GM12891 (cell line): ENCODE data around the gene FHAD1.
"Not testable (repeated sequence)": the region's sequence is repeated elsewhere in the genome, so short reads cannot be mapped to it uniquely, and the experiment has no call there.

Experiments used
- DNase-seq: peaks from one replicate; pipeline ENCODE4 v3.0.0; 2011; ENCODE audit warnings: low spot score; ENCODE audit not compliant: insufficient read length
- FAIRE-seq: peaks from 2 replicates; lab custom pipeline; 2011; peaks lifted over from hg19 to GRCh38; lab: Jason Lieb, UNC
- PAX5 ChIP-seq: IDR thresholded peaks from 2 replicates; pipeline ENCODE4 v1.6.1; 2011; ENCODE audit warnings: low read length, moderate library complexity, mild to moderate bottlenecking; ENCODE audit not compliant: insufficient read depth, severe bottlenecking
- POLR2A ChIP-seq: IDR thresholded peaks from 2 replicates; pipeline ENCODE4 v1.6.1; 2011; ENCODE audit warnings: low read depth, low read length, control low read depth
- POLR2AphosphoS5 ChIP-seq: IDR thresholded peaks from 2 replicates; pipeline ENCODE4 v1.6.1; 2011; ENCODE audit warnings: low read depth, low read length, control low read depth
- POU2F2 ChIP-seq: IDR thresholded peaks from 2 replicates; pipeline ENCODE4 v1.6.1; 2011; ENCODE audit warnings: low read depth, mild to moderate bottlenecking, control low read depth, low read length, moderate library complexity
- SPI1 ChIP-seq: IDR thresholded peaks from 2 replicates; pipeline ENCODE4 v1.6.1; 2011; ENCODE audit warnings: low read depth, low read length, control low read depth
- TAF1 ChIP-seq: IDR thresholded peaks from 2 replicates; pipeline ENCODE4 v1.6.1; 2011; ENCODE audit warnings: low read depth, low read length, control low read depth

The FHAD1 gene

DNA sequence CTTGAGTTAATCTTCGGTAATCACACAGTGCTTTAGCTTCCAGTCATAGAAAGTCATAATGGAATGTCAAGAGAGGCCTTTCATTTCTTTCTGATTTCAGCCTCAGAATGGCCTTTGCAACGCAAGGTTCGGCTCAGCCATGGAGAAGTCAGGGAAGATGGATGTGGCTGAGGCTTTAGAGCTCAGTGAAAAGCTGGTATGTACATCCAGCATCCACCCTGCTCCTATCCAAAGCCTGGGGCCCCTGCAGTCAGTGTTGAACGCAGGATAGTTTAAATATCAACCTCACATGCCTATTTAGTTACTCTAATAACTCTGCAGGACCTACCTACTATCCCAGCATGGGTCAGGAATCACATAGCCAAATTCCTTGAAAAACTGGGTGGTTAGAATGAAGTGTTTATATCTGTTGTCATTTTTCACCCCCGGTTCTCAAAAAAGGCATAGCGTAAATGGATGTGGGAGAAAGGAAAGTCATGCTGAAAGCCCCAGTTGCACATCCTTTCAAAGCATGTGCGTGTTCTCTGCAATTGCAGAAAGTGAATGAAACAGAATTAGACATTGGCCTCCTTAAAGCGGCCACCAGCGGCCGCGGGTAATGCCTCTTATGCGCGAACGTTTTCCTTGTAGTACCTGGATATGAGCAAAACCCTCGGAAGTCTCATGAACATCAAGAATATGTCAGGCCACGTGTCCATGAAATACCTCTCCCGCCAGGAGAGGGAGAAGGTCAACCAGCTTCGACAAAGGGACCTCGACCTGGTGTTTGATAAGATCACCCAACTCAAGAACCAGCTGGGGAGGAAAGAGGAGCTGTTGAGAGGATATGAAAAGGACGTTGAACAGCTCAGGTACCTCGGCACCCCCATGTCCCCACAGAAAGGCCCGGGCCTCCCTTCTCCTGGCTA lies 133.8 kb downstream of the FHAD1 start:
- no peak for FAIRE-seq
- no peak for TF ChIP-seq SPI1
- TF ChIP-seq PAX5, result no peak
- no peak for TF ChIP-seq POLR2A
- TF ChIP-seq TAF1, result no peak
- TF ChIP-seq POU2F2, result no peak
- TF ChIP-seq POLR2AphosphoS5, result no peak
- no peak for DNase-seq

DNA sequence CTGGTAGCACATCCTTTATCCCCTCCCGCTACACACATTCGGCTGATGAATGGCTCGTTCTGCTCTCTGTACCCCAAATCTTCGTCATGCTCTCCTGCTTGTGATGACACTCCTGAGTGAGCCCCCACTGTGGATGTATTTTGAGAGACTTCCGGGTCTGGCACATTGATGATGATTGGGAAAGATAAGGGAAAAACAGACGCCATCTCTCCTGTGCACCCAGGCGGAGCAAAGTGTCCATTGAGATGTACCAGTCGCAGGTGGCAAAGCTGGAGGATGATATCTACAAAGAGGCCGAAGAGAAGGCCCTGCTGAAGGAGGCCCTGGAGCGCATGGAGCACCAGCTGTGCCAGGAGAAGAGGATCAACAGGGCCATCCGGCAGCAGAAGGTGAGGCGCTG lies 134.8 kb downstream of the FHAD1 start:
- FAIRE-seq (no peak), DNase-seq (no peak)
- TF ChIP-seq TAF1, result no peak
- TF ChIP-seq POLR2AphosphoS5, result no peak
- TF ChIP-seq PAX5, result no peak
- no peak for TF ChIP-seq POLR2A
- TF ChIP-seq POU2F2, result no peak
- TF ChIP-seq SPI1, result no peak

DNA sequence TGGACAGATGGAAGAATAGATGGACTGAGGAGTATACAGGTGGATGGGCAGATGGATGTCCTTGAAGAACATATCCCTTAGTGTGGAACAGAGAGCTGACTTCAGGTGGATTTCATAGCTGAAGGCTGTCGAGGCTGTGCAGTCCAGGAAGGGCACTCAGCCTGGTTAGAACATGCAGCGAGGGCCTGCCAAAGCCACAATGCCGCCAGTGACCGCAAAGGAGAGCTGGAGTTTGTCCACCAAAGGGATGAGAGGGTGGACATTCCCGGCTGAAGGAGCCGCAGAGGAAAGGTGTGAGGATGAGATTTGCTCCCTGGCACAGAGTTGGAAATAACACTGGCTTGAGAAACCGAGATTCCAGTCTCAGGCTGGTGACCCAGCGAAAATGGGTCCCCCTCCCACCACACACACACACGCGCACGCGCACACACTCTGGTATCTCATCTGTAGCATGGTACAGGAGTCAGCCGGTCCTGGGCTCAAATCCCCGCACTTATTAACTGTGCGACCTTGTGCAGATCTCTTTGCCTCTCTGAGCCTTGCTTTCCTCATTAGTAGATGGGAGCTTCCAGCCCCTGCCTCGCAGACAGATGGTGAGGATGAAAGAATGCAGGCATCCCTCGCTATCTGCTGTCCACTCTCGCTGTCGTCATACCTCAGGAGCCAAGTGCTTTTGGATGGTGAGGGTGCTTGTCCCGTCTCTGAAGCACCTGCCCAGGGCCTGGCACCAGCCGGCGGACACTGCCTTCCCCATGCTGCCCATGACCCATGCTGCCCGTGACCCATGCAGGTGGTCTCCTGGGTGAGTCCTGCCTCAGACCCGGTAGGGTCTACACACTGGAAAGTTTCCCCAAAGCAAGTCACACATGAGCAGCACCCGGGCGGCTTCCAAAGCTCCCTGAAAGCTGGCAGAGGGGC lies 135.8 kb downstream of the FHAD1 start:
- FAIRE-seq (no peak), DNase-seq (no peak)
- no peak for TF ChIP-seq SPI1

DNA sequence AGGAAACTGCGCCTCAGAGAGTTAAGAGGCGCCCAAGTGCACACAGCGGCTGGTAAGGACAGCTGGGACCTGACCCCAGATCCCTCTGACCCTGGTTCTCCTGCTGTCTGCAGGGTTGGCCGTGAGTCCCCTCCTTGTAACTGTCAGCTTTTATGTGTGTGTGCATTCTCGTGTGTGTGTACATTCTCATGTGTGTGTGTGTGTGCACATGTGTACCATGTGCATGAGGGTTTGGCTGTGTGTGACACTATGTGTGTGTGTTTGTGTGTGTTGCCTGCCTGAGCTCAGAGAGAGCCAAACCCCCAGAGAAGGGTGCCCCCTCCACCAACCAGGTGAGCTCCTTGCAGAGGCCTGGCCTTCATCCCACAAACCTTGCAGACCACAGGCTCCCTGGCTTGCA lies 136.8 kb downstream of the FHAD1 start:
- FAIRE-seq (peak; percentile 73), DNase-seq (no peak)
- TF ChIP-seq POU2F2 (no peak), PAX5 (no peak), TAF1 (no peak), SPI1 (no peak), POLR2A (no peak), POLR2AphosphoS5 (no peak)

DNA sequence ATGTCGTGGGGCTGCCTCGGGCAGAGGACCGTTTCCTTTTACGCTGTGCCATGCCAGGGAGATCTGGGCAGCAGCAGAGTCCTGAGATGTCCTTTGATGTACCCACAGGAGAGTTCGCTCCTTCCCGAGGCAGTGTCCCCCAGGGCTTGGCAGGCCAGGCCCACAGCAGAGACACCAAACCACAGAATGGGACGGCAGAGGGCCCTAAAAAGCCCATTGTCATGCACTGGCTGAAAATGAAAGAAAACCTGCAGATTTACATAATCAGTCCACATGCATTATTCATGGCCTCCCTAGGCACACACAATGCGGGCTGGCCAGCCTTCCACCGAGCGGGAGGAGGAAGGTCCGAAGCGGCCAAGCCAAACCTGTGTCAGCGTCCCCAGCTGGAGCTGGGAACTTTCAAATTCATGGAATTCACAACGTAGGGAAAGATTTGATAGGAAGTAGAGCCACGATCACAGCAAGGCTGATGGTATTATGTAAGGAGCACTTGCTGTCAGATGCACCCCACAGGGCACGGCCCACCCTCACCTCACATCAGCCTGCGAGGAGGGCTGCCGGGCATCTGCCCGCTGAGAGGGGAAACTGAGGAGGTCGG lies 137.4 kb downstream of the FHAD1 start:
- peak; percentile 85 for FAIRE-seq
- peak; percentile 61 for DNase-seq
- TF ChIP-seq POU2F2 (peak; percentile 100), POLR2A (no peak), SPI1 (no peak), POLR2AphosphoS5 (no peak), TAF1 (no peak), PAX5 (no peak)

DNA sequence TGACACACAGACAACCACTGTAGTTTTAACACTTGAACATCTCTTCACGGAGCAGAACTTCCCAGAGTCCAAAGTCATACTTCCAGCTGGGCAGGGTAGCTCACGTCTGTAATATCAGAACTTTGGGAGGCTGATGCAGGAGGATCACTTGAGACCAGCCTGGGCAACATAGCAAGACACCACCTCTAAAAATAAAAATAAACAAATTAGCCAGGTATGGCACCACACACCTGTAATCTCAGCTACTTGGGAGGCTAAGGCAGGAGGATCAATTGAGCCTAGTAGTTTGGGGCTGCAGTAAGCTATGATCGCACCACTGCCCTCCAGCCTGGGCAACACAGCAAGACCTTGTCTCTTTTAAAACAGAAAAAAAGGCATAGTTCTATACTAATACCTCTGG lies 138.4 kb downstream of the FHAD1 start:
- DNase-seq (no peak), FAIRE-seq (peak; percentile 28)
- TF ChIP-seq TAF1 (no peak), POU2F2 (no peak), PAX5 (no peak), POLR2AphosphoS5 (no peak), POLR2A (no peak), SPI1 (no peak)

DNA sequence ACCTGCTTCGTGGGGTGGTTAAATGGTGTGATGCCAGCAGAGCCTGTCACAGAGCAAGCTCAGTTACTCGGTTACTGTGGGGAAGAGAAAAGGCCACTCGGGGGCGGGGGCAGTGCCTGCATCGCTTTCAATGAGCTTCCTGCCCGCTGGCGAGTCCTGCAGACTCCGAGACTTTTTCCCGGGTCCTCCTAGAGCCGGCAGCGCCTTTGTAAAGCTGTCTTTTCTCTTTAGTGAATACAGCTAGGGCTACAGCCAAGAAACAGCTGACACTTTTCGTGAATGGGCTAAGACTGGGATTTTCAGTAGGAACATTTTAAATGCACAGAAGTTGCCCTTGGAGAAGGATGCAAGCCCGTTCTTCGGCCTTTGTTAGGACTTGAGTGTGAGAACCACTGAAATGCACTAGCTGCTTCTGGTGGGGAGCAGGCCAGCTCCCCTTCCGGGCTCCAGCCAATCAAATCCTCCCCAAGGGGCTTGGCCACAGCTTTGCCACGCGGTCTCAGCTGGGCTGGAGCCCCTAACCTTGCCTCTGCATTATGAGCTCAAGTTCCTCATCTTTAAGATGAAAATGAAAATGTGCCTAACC lies 139.2 kb downstream of the FHAD1 start:
- DNase-seq (no peak), FAIRE-seq (no peak)
- TF ChIP-seq POLR2AphosphoS5 (no peak), POU2F2 (no peak), POLR2A (no peak), SPI1 (no peak), TAF1 (no peak), PAX5 (no peak)

DNA sequence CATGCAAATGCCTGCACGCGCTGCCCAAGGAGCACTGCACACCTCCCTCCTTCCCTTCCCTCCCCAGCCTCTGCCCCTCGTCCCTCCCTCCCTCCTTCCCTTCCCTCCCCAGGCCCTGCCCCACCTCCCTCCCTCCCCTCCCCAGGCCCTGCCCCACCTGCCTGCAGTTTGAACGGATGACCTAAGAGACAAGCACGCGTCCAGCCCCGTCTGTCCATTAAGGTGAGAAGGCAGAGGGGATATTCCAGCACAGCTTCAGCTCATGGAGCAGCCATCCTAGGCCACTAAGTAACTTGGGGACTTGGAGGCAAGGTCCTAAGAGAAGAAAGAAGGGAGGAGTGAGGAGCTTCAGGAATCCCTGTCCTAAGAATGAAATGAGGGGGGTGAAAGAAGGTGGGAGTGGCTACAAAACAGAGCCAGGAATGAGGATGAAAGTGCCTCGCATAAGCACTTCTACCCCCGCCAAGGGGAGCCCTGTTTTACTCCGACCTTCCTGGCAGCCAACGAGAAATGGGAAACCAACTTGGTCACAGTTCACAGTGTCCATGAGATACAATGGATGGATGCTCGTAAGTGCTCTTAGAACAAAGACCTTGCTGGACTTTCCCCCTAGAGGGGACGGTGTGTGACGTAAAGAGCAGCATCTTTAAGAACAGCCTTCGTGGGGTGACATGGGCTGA lies 141.3 kb downstream of the FHAD1 start:
- DNase-seq (no peak), FAIRE-seq (no peak)
- TF ChIP-seq SPI1 (no peak), POLR2AphosphoS5 (no peak)

DNA sequence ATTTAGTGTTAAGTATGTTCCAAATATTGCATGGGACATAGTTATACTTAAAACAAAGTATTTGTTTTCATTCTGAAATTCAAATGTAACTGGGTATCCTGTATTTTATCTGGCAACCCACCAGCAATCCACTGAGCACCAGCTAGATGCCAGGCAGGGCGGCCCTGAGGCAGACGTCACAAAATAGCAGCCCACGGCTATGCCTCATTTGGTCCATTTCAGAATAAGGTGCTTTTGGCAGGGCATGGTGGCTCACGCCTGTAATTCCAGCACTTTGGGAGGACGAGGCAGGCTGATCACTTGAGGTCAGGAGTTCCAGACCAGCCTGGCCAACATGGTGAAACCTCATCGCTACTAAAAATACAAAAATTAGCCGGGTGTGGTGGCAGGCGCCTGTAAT lies 142.8 kb downstream of the FHAD1 start:
- DNase-seq, FAIRE-seq: not testable (repeated sequence)
